ENCODE results near the gene NR2F1. TPM values are rescaled to one million over a fixed set of nuclear protein-coding genes. Genes with fewer than 3 reads are reported as not detected.

The NR2F1 gene
- 13.8 and 33.2 TPM in 2 replicates for total RNA-seq

GRCh38 chr5:93582677-93583438 is at the start of gene NR2F1:
NR2F1 (plus strand) TSS chr5:93583222; CDS start chr5:93585024, 1,802 bp downstream.

GRCh38 chr5:93580927-93581445 is 2.0 kb upstream of the NR2F1 start, which contains the start of gene NR2F1-AS1:
NR2F1-AS1 (minus strand) TSS chr5:93581219.

Other genes with a start within 250 kb of the NR2F1 start
- gene NR2F1-AS1, start 2.0 kb upstream of the NR2F1 start, total RNA-seq = 19.7 and 20.3 TPM in 2 replicates
- 0.38 and 0.85 TPM in 2 replicates for gene POU5F2, start 158.4 kb downstream of the NR2F1 start, total RNA-seq

Data from regular cardiac myocyte (primary cell).